SK-N-SH (cell line): ENCODE results near the gene TBC1D20. TPM values are rescaled to one million over a fixed set of nuclear protein-coding genes. Genes with fewer than 3 reads are reported as not detected.

Experiments
- CTCF ChIA-PET: fragments of 300-600, 350-600 bp; formaldehyde crosslinking; extraction: SDS; loops from one replicate; lab custom pipeline; 2021; lab: Yijun Ruan, JAX
- POLR2A ChIA-PET: fragments of 350-600 bp; sonication (Branson Sonifier 250); formaldehyde crosslinking; extraction: SDS; loops from one replicate; lab custom pipeline; 2020; ENCODE audit warnings: antibody characterized with exemption, inconsistent platforms; lab: Yijun Ruan, JAX
- DNase-seq: peaks from one replicate; pipeline ENCODE4 v3.0.0; 2012
- H2AFZ ChIP-seq: fragments of 200-600 bp; sonication (generic); 2 replicates; pipeline ENCODE4 v1.8.1; 2016; ENCODE audit warnings: antibody characterized with exemption, mild to moderate bottlenecking, low read depth
- H3F3A ChIP-seq: fragments of 200-600 bp; sonication (generic); replicated peaks from 2 replicates; pipeline ENCODE3; 2016; ENCODE audit warnings: antibody characterized with exemption, mild to moderate bottlenecking; ENCODE audit not compliant: insufficient read depth
- H3K27ac ChIP-seq, 2 experiments: fragments of 200-500 bp in 1 of 2; fragments of 200-600 bp in 1 of 2; sonication (Bioruptor generic) in 1 of 2; sonication (generic), shearing (Covaris generic) in 1 of 2; 2 replicates each; pipeline versions ENCODE4 v1.5.1 to v1.6.1; 2014 to 2016; ENCODE audit warnings: low read depth in 2 of 2, inconsistent platforms in 1 of 2, low read length in 1 of 2, mild to moderate bottlenecking in 1 of 2, mixed read lengths in 1 of 2
- H3K27me3 ChIP-seq: fragments of 200-600 bp; sonication (generic), shearing (Covaris generic); 2 replicates; pipeline ENCODE4 v1.6.1; 2016; ENCODE audit warnings: mixed run types; ENCODE audit not compliant: insufficient read depth
- H3K36me3 ChIP-seq, 2 experiments: fragments of 200-500 bp in 1 of 2; fragments of 200-600 bp in 1 of 2; sonication (Bioruptor generic) in 1 of 2; sonication (generic) in 1 of 2; replicated peaks in 1 of 2; 2 replicates each; pipeline versions ENCODE3 to v1.5.1; 2014 to 2016; ENCODE audit warnings: low read length in 1 of 2, mild to moderate bottlenecking in 1 of 2; ENCODE audit not compliant: insufficient read depth in 2 of 2, control insufficient read depth in 1 of 2
- H3K4me1 ChIP-seq, 2 experiments: fragments of 200-500 bp in 1 of 2; fragments of 200-600 bp in 1 of 2; sonication (Bioruptor generic) in 1 of 2; sonication (generic), shearing (Covaris generic) in 1 of 2; 2 replicates each; pipeline versions ENCODE4 v1.5.1 to v1.6.1; 2014 to 2016; ENCODE audit warnings: low read depth in 1 of 2, low read length in 1 of 2, mixed run types in 1 of 2; ENCODE audit not compliant: insufficient read depth in 2 of 2, control insufficient read depth in 1 of 2
- H3K4me2 ChIP-seq: fragments of 200-600 bp; sonication (generic), shearing (Covaris generic); 2 replicates; pipeline ENCODE4 v1.6.1; 2017; ENCODE audit warnings: mixed run types
- H3K4me3 ChIP-seq, 2 experiments: fragments of 200-500 bp in 1 of 2; fragments of 200-600 bp in 1 of 2; sonication (Bioruptor generic) in 1 of 2; sonication (generic), shearing (Covaris generic) in 1 of 2; 2 replicates each; pipeline versions ENCODE4 v1.5.1 to v1.8.1; 2014 to 2016; ENCODE audit warnings: low read depth in 2 of 2, inconsistent platforms in 1 of 2, low read length in 1 of 2, mild to moderate bottlenecking in 1 of 2, mixed read lengths in 1 of 2, moderate library complexity in 1 of 2
- H3K79me2 ChIP-seq: fragments of 200-600 bp; sonication (generic); 2 replicates; pipeline ENCODE4 v1.8.1; 2017; ENCODE audit warnings: mild to moderate bottlenecking; ENCODE audit not compliant: insufficient read depth
- H3K9ac ChIP-seq: fragments of 200-600 bp; sonication (generic); 2 replicates; pipeline ENCODE4 v1.6.1; 2017; ENCODE audit warnings: mixed run types
- H3K9me2 ChIP-seq: fragments of 200-600 bp; sonication (generic); 2 replicates; pipeline ENCODE4 v1.6.1; 2017; ENCODE audit warnings: mixed run types
- H3K9me3 ChIP-seq: fragments of 200-600 bp; sonication (generic); 2 replicates; pipeline ENCODE4 v1.6.1; 2017; ENCODE audit warnings: mixed run types, mild to moderate bottlenecking, moderate library complexity
- H4K20me1 ChIP-seq: fragments of 200-600 bp; sonication (generic); 2 replicates; pipeline ENCODE4 v1.6.1; 2017; ENCODE audit warnings: mild to moderate bottlenecking, mixed run types; ENCODE audit not compliant: insufficient read depth
- EZH2phosphoT487 ChIP-seq: fragments of 200-600 bp; sonication (generic); IDR thresholded peaks from 2 replicates; pipeline ENCODE4 v1.6.1; 2017; ENCODE audit warnings: low read depth, mixed run types, mild to moderate bottlenecking, antibody characterized with exemption, moderate library complexity, borderline replicate concordance
- FOSL2 ChIP-seq: IDR thresholded peaks from 2 replicates; pipeline ENCODE4 v1.4.0; 2012; ENCODE audit warnings: low read depth, mild to moderate bottlenecking, moderate library complexity, borderline replicate concordance
- GABPA ChIP-seq: IDR thresholded peaks from 2 replicates; pipeline ENCODE4 v1.4.0; 2012; ENCODE audit warnings: low read depth, mild to moderate bottlenecking
- MAX ChIP-seq: IDR thresholded peaks from 2 replicates; pipeline ENCODE4 v1.4.0; 2012; ENCODE audit warnings: low read depth
- MEF2A ChIP-seq: IDR thresholded peaks from 2 replicates; pipeline ENCODE4 v1.4.0; 2012; ENCODE audit warnings: low read depth, borderline replicate concordance
- MXI1 ChIP-seq: IDR thresholded peaks from 2 replicates; pipeline ENCODE4 v1.6.1; 2012; ENCODE audit warnings: mild to moderate bottlenecking, low read depth, low read length, improper control_type of control experiment
- NFIC ChIP-seq: IDR thresholded peaks from 2 replicates; pipeline ENCODE4 v1.4.0; 2012; ENCODE audit warnings: borderline replicate concordance
- PBX3 ChIP-seq: IDR thresholded peaks from 2 replicates; pipeline ENCODE4; 2012
- POLR2AphosphoS5 ChIP-seq: IDR thresholded peaks from 2 replicates; pipeline ENCODE4 v1.6.1; 2012; ENCODE audit warnings: low read depth, low read length
- RAD21 ChIP-seq: IDR thresholded peaks from 2 replicates; pipeline ENCODE4 v1.6.1; 2012; ENCODE audit warnings: mild to moderate bottlenecking, low read length
- RCOR1 ChIP-seq: fragments of 150-350 bp; IDR thresholded peaks from 2 replicates; pipeline ENCODE4 v1.6.1; 2017; ENCODE audit warnings: antibody characterized with exemption, low read length
- REST ChIP-seq: IDR thresholded peaks from 2 replicates; pipeline ENCODE4 v1.6.1; 2012; ENCODE audit warnings: mild to moderate bottlenecking, low read depth, low read length, moderate library complexity
- SIN3A ChIP-seq: IDR thresholded peaks from 2 replicates; pipeline ENCODE4 v1.6.1; 2012; ENCODE audit warnings: low read depth, mild to moderate bottlenecking, low read length, moderate library complexity, borderline replicate concordance
- TAF1 ChIP-seq: IDR thresholded peaks from 2 replicates; pipeline ENCODE4 v1.6.1; 2012; ENCODE audit warnings: low read depth, mild to moderate bottlenecking, low read length, moderate library complexity, borderline replicate concordance
- ZBTB33 ChIP-seq: IDR thresholded peaks from 2 replicates; pipeline ENCODE4 v1.4.0; 2012; ENCODE audit warnings: low read depth, borderline replicate concordance
- WGBS: methylation state at CpG from one replicate; pipeline ENCODE4 v1.1.6; 2017; ENCODE audit warnings: low lambda C conversion rate; 5-methylcytosine and 5-hydroxymethylcytosine counted together
- polyA plus RNA-seq, 3 experiments: library from polyadenylated mRNA; depleted of rRNA; stranded (reverse); fragments of >200 nt; gene quantifications; 2 replicates each; pipeline ENCODE4 v1.2.3, GENCODE V29; 2012

The TBC1D20 gene
- polyA plus RNA-seq, 1 of the 3 experiments (the other 2 are of a cell fraction): 27.7 TPM

GRCh38 chr20:431012-431904, 31.1 kb downstream of the TBC1D20 start (continued):
- TF ChIP-seq RAD21: peak; percentile 83
- TF ChIP-seq POLR2AphosphoS5: 0 out of 2 replicates have a peak, but pooled peaks have one; percentile 9
- no peak for TF ChIP-seq PBX3
- peak; percentile 68; the same call in 1 of the 2 replicates for TF ChIP-seq MXI1
- no peak for TF ChIP-seq RCOR1
- 0 out of 2 replicates have a peak, but pooled peaks have one; percentile 22 for TF ChIP-seq REST
- TF ChIP-seq GABPA: no peak

- no peak for DNase-seq
- no peak overlapping the region for H3K9ac ChIP-seq
- 94% methylated on average over 17 of the region's 21 CpGs for WGBS
- no peak overlapping the region for H2AFZ ChIP-seq
- no peaks in the 10 kb centered on the region for H3K9me2 ChIP-seq
- H3K27ac ChIP-seq: no peak overlapping the region; a peak in 1 of 4 replicates
- ChIA-PET POLR2A (no interaction called here), CTCF (interaction anchor here (1.0 to 6.8 kb wide), 16 partner anchors 7 to 319 kb away, joined by 3 to 94 read pairs (median 11); partner anchors contain the start of gene TRIB3)
- no peaks in the 10 kb centered on the region for H3K79me2 ChIP-seq
- no peak overlapping the region for H3K4me3 ChIP-seq
- peaks cover 21 to 59% of the 10 kb centered on the region in 2 experiments for H3K36me3 ChIP-seq
- no peaks in the 10 kb centered on the region for H3K9me3 ChIP-seq
- H3F3A ChIP-seq: peaks cover 12% of the 10 kb centered on the region
- no peak overlapping the region for H3K4me2 ChIP-seq
- peaks cover 0 to 5% of the 10 kb centered on the region in 2 experiments; a peak in 1 of 4 replicates for H3K4me1 ChIP-seq
- H4K20me1 ChIP-seq: peaks cover 3% of the 10 kb centered on the region; the same call in 1 of the 2 replicates
- no peaks in the 10 kb centered on the region for H3K27me3 ChIP-seq
- TF ChIP-seq MXI1 (no peak), FOSL2 (no peak), RCOR1 (no peak), MEF2A (no peak), REST (no peak), SIN3A (no peak), NFIC (no peak), TAF1 (no peak), GABPA (no peak), EZH2phosphoT487 (no peak), ZBTB33 (no peak), MAX (no peak)
Observed at GRCh38 chr20:430091-430999, 32.0 kb downstream of the TBC1D20 start.
